Measurements from ENCODE around the gene TSHZ3. TPM values are rescaled to one million over a fixed set of nuclear protein-coding genes. Genes with fewer than 3 reads are reported as not detected.

The TSHZ3 gene
- total RNA-seq, 1 experiment from 2014 or later: 14.8 TPM

DNA sequence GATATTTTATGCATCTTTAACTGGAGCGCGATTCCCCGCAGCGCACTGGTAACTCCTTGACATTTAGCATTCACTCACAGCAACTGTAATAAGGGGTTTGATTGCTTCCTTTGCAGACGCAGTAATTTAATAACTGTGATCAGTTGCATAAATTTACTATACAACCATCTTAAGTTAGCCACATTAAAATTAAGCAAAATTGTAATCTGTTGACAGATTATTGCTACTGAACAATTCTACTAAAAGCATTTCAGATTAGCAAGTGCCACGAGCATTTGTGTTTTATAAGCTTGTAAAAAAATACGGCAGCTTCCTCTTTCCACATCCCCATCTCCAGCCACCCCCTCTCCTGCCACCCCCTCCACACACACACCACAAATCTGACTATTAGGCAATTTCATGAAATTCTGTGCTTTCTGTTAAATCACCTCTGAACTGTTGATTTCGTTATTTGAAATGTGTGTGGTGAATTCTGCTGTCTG, 44.4 kb downstream of the TSHZ3 start:
- no peak for TF ChIP-seq CTCF (conservative IDR thresholded peaks at IDR 0.05; ENCODE audit: low read depth, low read length)
- Histone ChIP-seq H3K27ac (ENCODE audit: low read depth, low read length, poor library complexity, severe bottlenecking) (peak overlapping the region; percentile 26), H3K4me1 (ENCODE audit: insufficient read depth, low read length, poor library complexity, severe bottlenecking) (peaks cover 16% of the 10 kb centered on the region), H3K4me3 (ENCODE audit: low read depth, low read length, poor library complexity, severe bottlenecking) (no peak overlapping the region), H3K27me3 (replicated peaks; ENCODE audit: insufficient read depth, low read depth, low read length, poor library complexity) (no peaks in the 10 kb centered on the region), H3K36me3 (ENCODE audit: insufficient read depth, low read length, poor library complexity, severe bottlenecking) (no peaks in the 10 kb centered on the region), H3K9me3 (ENCODE audit: low read depth, low read length, poor library complexity, severe bottlenecking) (no peaks in the 10 kb centered on the region)
- no TSS peak for BruUV-seq (replicated peaks)
- peak; percentile 48 for DNase-seq (ENCODE audit: low spot score)
- POLR2A ChIA-PET (ENCODE audit: low non-redundant PET): interaction anchor here (0.7 kb wide), 1 partner anchor 11 kb away, joined by 6 read pairs; no protein-coding TSS in a partner anchor
- CTCF ChIA-PET: no interaction called here
- intact Hi-C loops (cut with micrococcal nuclease; ENCODE audit: unreplicated experiment): loop anchor here (1.0 kb wide), 1 partner anchor 41 kb away; no protein-coding TSS in a partner anchor

GRCh38 chr19:31303262-31303815, 45.9 kb downstream of the TSHZ3 start:
- DNase-seq (ENCODE audit: low spot score): no peak
- no peaks in the 10 kb centered on the region for H3K36me3 ChIP-seq (ENCODE audit: insufficient read depth, low read length, poor library complexity, severe bottlenecking)
- H3K4me1 ChIP-seq (ENCODE audit: insufficient read depth, low read length, poor library complexity, severe bottlenecking): peaks cover 16% of the 10 kb centered on the region
- no peak overlapping the region for H3K4me3 ChIP-seq (ENCODE audit: low read depth, low read length, poor library complexity, severe bottlenecking)
- ChIA-PET CTCF (no interaction called here), POLR2A (ENCODE audit: low non-redundant PET) (no interaction called here)
- H3K27ac ChIP-seq (ENCODE audit: low read depth, low read length, poor library complexity, severe bottlenecking): no peak overlapping the region
- BruUV-seq (replicated peaks): no TSS peak
- no peaks in the 10 kb centered on the region for H3K27me3 ChIP-seq (replicated peaks; ENCODE audit: insufficient read depth, low read depth, low read length, poor library complexity)
- TF ChIP-seq CTCF (conservative IDR thresholded peaks at IDR 0.05; ENCODE audit: low read depth, low read length) (no peak), EZH2 (IDR thresholded peaks at IDR 0.05; ENCODE audit: borderline replicate concordance, low read depth, low read length, poor library complexity, severe bottlenecking) (no peak)
- intact Hi-C loops (cut with micrococcal nuclease; ENCODE audit: unreplicated experiment): no loop called here
- H3K9me3 ChIP-seq (ENCODE audit: low read depth, low read length, poor library complexity, severe bottlenecking): no peaks in the 10 kb centered on the region

DNA sequence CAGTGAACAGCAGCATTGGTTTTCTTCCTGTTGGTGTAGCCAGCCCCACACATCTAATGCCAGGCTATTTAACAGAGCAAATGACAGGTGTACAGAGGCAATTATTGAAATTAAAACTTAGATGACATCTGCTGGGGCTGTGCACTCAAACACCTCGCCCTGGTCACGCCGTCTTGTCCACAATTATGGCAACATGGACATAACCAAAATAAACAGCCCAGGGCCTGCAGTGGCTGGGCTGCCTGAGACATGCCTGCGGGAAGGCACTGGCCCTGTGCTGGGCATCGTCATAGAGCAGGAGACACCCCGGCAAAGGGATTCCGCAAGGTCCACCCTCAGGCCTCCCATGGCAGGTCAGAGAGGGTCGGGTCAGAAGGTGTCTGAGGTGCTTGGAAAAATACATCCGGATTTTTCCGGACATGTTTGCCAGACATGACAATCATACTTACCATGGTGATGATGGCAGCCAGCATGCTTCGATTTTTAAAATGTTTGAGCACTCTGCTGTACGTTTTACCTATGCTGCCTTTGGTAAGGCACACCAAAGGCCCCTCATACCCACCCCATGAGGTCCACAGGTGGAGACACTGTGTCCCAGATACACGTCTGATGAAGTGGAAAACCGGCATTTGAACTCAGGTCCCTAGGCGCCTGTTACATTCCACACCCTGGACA, 47.8 kb downstream of the TSHZ3 start:
- ChIA-PET CTCF (no interaction called here), POLR2A (ENCODE audit: low non-redundant PET) (no interaction called here)
- Histone ChIP-seq H3K36me3 (ENCODE audit: insufficient read depth, low read length, poor library complexity, severe bottlenecking) (no peaks in the 10 kb centered on the region), H3K4me1 (ENCODE audit: insufficient read depth, low read length, poor library complexity, severe bottlenecking) (peaks cover 16% of the 10 kb centered on the region), H3K4me3 (ENCODE audit: low read depth, low read length, poor library complexity, severe bottlenecking) (no peak overlapping the region), H3K27me3 (replicated peaks; ENCODE audit: insufficient read depth, low read depth, low read length, poor library complexity) (no peaks in the 10 kb centered on the region), H3K9me3 (ENCODE audit: low read depth, low read length, poor library complexity, severe bottlenecking) (no peaks in the 10 kb centered on the region), H3K27ac (ENCODE audit: low read depth, low read length, poor library complexity, severe bottlenecking) (no peak overlapping the region)
- DNase-seq (ENCODE audit: low spot score): no peak
- TF ChIP-seq CTCF (conservative IDR thresholded peaks at IDR 0.05; ENCODE audit: low read depth, low read length) (no peak), EZH2 (IDR thresholded peaks at IDR 0.05; ENCODE audit: borderline replicate concordance, low read depth, low read length, poor library complexity, severe bottlenecking) (no peak)
- intact Hi-C loops (cut with micrococcal nuclease; ENCODE audit: unreplicated experiment): no loop called here
- BruUV-seq (replicated peaks): no TSS peak
